Activated naive CD8-positive, alpha-beta T cell treated with anti-CD3 and anti-CD28 coated beads, Interleukin-2, amount 50 U/mL, for 24 hours (primary cell): ENCODE measurements around the gene TMX1.
"Not testable (repeated sequence)": the region's sequence is repeated elsewhere in the genome, so short reads cannot be mapped to it uniquely, and the experiment has no call there.

Source experiments
- ATAC-seq: fragments of 150-1000 bp; cut with Tn5 transposase; one replicate; pipeline ENCODE4 v1.10.0; 2021
- DNase-seq: peaks from one replicate; pipeline ENCODE4 v3.0.0; 2021
- H3K27ac Mint-ChIP-seq: one replicate; pipeline ENCODE4 v1.8.0; 2021; ENCODE audit warnings: mild to moderate bottlenecking, mixed read lengths
- H3K27me3 Mint-ChIP-seq: one replicate; pipeline ENCODE4 v1.8.0; 2021; ENCODE audit warnings: mixed read lengths
- H3K36me3 Mint-ChIP-seq: one replicate; pipeline ENCODE4 v1.8.0; 2021; ENCODE audit warnings: low read depth, mixed read lengths
- H3K4me1 Mint-ChIP-seq: one replicate; pipeline ENCODE4 v1.8.0; 2021; ENCODE audit warnings: mixed read lengths
- H3K4me3 Mint-ChIP-seq: one replicate; pipeline ENCODE4 v1.8.0; 2021; ENCODE audit warnings: mild to moderate bottlenecking, moderate library complexity, mixed read lengths
- H3K9me3 Mint-ChIP-seq: one replicate; pipeline ENCODE4 v1.8.0; 2021; ENCODE audit warnings: mixed read lengths

TMX1 gene

DNA sequence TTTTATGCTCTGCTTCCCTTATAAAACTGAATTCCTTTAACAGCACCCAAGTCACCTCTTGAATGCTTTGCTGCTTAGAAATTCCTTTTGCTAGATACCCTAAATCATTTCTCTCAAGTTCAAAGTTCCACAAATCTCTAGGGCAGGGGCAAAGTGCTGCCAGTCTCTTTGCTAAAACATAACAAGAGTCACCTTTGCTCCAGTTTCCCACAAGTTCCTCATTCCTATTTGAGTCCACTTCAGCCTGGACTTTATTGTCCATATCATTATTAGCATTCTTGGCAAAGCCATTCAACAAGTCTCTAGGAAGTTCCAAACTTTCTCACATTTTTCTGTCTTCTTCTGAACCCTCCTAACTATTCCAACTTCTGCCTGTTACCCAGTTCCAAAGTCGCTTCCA lies 16.6 kb upstream of the TMX1 start:
- not testable (repeated sequence) for DNase-seq, H3K27ac Mint-ChIP-seq, H3K36me3 Mint-ChIP-seq, H3K4me1 Mint-ChIP-seq, ATAC-seq, H3K27me3 Mint-ChIP-seq, H3K9me3 Mint-ChIP-seq, H3K4me3 Mint-ChIP-seq

DNA sequence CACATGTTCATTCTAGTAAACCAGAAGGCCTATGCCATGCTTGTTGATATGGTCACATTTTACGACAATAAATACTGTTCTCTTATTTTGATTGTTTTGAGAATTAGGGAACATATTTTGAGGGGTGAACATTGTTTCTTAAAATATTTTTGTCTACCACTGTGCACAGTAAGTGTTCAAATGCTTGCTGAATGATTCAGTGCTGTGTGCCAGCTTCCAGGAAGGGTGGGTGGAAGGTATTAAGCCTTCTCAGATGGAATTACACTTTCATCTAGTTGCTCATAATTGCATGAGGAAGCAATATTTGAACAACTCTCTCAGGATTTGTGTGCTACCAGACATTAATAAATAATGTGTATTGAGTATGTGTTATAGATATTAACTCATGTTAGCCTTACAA lies 15.5 kb upstream of the TMX1 start:
- no peak for ATAC-seq
- H3K4me1 Mint-ChIP-seq = no peaks in the 10 kb centered on the region
- H3K36me3 Mint-ChIP-seq = no peaks in the 10 kb centered on the region
- DNase-seq = no peak
- H3K27ac Mint-ChIP-seq = no peak overlapping the region
- H3K27me3 Mint-ChIP-seq = no peaks in the 10 kb centered on the region
- H3K9me3 Mint-ChIP-seq = peaks cover 4% of the 10 kb centered on the region
- H3K4me3 Mint-ChIP-seq = no peak overlapping the region

DNA sequence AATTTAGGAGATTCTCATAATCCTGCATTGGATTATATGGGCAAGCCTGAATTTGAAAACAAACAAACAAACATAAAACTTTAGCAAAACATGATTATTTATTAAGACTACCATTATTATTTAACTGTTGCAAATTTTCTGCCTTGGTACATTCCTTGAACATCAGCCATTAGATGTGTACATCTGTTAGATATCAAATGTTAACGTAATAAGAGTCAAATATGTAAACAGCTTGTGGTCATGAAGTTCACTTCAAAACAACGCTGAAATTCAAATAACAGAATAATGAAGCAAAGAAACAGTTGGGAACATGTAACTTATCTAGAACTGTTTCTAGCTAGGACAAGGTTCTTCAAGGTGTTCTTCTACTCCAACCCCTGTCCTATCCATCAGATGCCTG lies 14.3 kb upstream of the TMX1 start:
- H3K36me3 Mint-ChIP-seq = no peaks in the 10 kb centered on the region
- no peak for ATAC-seq
- peaks cover 4% of the 10 kb centered on the region for H3K9me3 Mint-ChIP-seq
- H3K4me1 Mint-ChIP-seq = no peaks in the 10 kb centered on the region
- H3K4me3 Mint-ChIP-seq = no peak overlapping the region
- no peak overlapping the region for H3K27ac Mint-ChIP-seq
- DNase-seq = no peak
- H3K27me3 Mint-ChIP-seq = no peaks in the 10 kb centered on the region

DNA sequence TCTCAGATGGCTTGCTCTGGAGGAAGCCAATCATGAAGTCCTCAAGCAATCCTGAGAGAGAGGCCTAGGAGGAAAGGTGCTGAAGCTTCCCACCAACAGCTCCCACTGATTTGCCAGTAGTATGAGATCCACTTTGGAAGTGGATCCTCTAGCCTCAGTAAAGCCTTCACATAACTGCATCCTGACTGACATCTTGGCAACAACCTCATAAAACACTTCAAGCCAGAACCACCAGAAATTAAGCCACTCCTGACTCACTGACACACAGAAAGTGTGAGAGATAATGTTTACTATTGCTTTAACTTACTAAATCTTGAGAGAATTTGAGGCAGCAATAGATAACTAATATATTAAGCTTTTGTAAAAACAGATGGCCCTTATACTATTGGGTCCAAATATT lies 11.7 kb upstream of the TMX1 start:
- no peaks in the 10 kb centered on the region for H3K9me3 Mint-ChIP-seq

DNA sequence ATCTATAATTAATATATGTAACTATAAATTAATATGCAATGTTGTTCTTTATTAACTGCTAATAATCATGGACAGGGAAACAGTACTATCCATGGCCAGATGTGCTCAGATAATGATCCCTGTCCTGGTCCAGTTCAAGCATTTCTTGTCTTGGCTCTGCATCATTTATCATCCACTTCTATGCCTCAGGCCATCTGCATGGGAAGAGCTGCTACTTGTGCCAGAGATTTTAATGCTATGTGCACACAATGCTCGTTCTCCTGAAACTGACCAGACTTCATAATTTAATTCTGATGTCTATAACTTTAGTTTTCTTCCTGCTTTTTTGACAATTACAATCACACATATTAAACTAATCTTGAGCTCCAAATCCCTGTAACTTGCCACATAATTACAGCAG lies 11.2 kb upstream of the TMX1 start:
- ATAC-seq = no peak
- Mint-ChIP-seq H3K4me3 (no peak overlapping the region), H3K9me3 (no peaks in the 10 kb centered on the region), H3K4me1 (no peaks in the 10 kb centered on the region), H3K27ac (no peak overlapping the region), H3K36me3 (no peaks in the 10 kb centered on the region), H3K27me3 (no peaks in the 10 kb centered on the region)
- DNase-seq = no peak

More for the DNA sequence above, 11.7 kb upstream of the TMX1 start:
- no peaks in the 10 kb centered on the region for H3K36me3 Mint-ChIP-seq
- no peaks in the 10 kb centered on the region for H3K27me3 Mint-ChIP-seq
- no peak overlapping the region for H3K4me3 Mint-ChIP-seq
- ATAC-seq = no peak
- no peak for DNase-seq
- no peaks in the 10 kb centered on the region for H3K4me1 Mint-ChIP-seq
- no peak overlapping the region for H3K27ac Mint-ChIP-seq

DNA sequence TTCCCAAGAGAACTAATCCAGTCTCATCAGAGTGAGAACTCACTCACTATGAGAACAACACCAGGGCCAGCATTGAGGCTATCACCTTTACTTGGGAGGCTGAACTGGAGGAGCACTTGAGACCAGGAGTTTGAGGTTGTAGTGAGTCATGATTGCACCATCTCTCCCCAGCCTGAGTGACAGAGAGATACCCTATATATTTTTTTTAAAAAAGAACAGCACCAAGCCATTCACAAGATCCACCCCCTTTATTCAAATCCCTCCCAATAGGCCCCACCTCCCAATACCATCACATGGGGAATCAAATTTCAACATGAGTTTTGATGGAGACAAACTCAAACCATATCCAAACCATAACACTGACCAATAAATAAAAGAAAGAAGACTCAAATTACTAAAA lies 3.7 kb upstream of the TMX1 start:
- DNase-seq (peak; percentile 14), ATAC-seq (peak; percentile 35)
- H3K36me3 Mint-ChIP-seq = peaks cover under 1% of the 10 kb centered on the region
- no peaks in the 10 kb centered on the region for H3K27me3 Mint-ChIP-seq
- H3K4me1 Mint-ChIP-seq = peaks cover 13% of the 10 kb centered on the region
- H3K4me3 Mint-ChIP-seq = no peak overlapping the region
- H3K27ac Mint-ChIP-seq = no peak overlapping the region
- H3K9me3 Mint-ChIP-seq = no peaks in the 10 kb centered on the region

DNA sequence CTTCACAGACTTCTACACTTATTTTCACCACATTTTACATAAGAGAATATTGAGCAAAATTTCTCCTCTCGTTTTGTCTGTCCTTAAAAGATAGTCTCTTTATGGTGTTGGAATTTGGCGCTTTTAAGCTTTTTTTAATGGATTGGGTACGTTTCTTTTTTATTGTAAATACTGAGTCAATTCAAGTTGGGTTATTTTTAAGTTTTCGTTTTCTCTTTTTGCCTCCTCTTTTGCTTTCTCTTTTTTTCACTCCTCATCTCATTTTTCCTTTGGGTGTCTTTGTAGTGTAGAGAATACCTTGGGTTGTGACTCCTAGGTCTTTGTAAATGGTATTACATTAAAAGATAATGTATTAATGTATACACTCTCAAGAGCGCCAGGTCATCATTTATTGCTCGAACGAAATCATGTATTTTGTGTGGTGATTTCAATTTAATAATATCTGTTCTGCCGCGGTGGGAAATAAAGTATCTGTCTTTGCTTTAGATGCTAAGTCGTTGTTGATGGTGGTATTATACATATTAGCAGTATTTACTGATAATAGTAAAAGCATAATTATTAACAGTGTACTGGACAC lies 845 bp downstream of the TMX1 start:
- Mint-ChIP-seq H3K36me3 (peaks cover 28% of the 10 kb centered on the region), H3K4me1 (peaks cover 45% of the 10 kb centered on the region), H3K9me3 (no peaks in the 10 kb centered on the region), H3K27me3 (no peaks in the 10 kb centered on the region), H3K27ac (no peak overlapping the region), H3K4me3 (no peak overlapping the region)
- ATAC-seq = no peak
- DNase-seq = no peak

DNA sequence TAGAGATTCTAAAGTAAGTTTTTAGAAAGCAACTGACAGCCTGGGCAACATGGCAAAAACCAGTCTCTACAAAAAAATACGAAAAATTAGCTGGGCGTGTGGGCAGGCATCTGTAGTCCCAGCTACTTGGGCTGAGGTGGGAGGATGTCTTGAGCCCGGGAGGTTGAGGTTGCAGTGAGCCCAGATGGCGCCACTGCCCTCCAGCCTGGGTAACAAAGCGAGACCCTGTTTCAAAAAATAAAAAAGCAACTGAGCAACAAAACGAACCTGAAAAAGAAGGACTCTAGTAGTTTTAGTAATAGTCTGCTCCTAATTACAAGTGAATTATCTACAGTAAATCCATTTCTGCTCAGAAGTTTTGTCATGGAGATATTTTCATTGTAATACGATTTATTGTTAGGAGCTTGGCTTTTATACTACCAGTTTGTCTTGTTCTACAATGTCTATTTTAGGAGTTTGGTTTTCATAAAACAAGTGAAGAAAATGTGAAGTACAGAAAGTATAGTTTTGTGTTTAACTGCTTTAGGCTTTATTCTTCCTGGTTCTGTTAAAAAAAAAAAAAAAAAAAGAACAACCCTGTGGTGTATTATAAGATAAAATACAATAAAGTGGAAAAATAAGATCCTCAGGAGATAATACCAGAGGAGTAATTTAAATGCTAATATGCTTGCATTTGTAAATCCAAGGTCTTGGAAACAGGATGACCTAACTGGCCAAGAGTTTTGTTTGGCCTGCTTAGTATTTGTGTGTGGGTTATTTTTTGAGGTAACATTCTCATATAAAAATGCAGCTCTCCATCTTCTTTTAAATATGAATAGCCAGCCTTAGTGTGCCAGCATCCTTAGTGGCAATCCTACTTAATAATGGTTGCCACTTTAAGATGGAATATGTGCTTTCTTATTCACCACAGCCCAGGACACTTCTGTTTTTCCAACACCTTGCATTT lies 2.8 kb downstream of the TMX1 start:
- Mint-ChIP-seq H3K4me1 (peaks cover 43% of the 10 kb centered on the region), H3K27ac (peak overlapping the region; percentile 4), H3K27me3 (no peaks in the 10 kb centered on the region), H3K4me3 (no peak overlapping the region), H3K36me3 (peaks cover 37% of the 10 kb centered on the region), H3K9me3 (no peaks in the 10 kb centered on the region)
- no peak for ATAC-seq
- DNase-seq = no peak

DNA sequence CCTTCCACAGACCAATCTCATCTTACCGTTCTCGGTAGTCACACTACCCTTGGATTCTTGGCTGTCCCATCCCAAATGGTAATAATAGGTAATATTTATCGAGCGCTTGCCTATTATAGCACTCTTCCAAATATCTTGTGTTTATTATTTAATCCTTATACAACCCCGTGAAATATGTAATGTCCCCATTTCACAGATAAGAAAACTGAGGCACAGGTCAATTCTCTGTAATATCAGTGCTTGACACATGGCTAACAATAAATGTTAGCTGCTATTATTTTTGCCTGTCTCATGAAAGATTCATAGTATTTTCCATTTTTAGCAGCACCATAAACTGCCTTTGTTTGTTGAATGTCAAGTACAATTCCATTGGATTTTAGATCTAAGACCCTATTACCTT lies 4.5 kb downstream of the TMX1 start:
- Mint-ChIP-seq H3K4me1 (peaks cover 44% of the 10 kb centered on the region), H3K27ac (no peak overlapping the region), H3K9me3 (no peaks in the 10 kb centered on the region), H3K27me3 (no peaks in the 10 kb centered on the region), H3K4me3 (no peak overlapping the region), H3K36me3 (peaks cover 51% of the 10 kb centered on the region)
- DNase-seq = no peak
- ATAC-seq = no peak

DNA sequence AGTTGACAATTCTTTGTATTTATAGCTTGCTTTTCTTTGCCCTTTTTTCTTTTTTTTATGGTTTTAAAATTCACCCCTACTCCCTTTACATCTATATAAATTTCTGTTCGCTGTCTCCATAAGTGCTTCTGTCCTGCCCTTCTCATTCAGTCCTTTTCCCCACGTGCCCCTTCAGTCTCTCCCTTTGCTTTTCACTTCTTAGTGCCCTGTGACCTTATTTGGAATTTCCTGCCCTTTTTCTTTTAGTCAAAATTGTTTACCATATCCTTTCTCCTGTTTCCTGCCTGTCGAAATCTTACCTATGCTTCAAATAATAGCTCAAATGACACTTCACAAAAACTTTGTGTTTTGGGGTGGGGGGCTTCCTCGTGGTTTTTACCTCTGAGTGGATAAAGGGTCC lies 6.0 kb downstream of the TMX1 start:
- Mint-ChIP-seq H3K36me3 (peaks cover 64% of the 10 kb centered on the region), H3K4me3 (no peak overlapping the region), H3K4me1 (peaks cover 44% of the 10 kb centered on the region), H3K27ac (peak overlapping the region; percentile 1), H3K9me3 (no peaks in the 10 kb centered on the region), H3K27me3 (no peaks in the 10 kb centered on the region)
- no peak for ATAC-seq
- DNase-seq = no peak

DNA sequence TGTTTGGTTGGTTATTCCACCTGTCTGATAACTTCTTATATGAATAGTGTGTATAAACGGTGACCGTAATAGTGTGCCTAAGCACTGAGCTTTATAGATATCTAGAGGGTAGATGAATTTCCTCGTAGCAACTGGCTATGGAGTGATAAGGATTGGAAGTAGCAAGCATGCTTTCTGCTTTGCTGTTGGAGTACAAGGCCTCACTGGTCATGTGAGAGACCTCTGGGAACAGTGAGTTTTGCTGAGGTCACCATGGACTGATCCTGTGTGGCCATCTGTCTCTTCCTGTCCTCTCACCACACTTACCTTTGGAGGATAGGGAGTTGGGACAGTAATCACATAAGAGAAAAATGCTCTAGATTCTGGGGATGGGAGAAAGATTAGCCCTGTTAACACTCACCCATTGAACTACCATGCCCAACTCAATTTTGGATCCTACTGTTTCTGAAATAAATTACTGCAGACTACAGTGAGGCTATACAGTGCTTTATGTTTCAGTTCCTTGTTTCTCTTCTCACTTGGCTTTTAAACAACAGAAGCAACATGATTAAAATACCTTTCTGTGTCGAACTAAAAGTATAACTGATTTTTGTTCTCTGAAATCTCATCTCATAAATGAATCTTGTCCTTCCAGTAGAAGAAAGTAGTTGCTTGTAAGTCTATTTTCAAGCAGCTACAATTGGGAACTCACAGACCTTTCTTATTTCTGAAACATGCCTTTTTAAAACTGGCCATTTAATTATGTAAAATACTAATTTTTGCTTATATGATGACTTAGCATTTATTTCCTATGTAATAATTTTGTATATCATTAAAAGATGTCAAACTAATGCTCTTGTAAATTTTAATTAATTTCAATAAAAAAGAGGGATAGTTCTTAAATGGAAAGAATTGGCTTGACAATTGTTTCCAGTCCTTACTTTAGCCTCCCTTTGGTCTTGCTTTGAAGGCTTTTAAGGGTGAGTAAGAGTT lies 8.3 kb downstream of the TMX1 start:
- no peaks in the 10 kb centered on the region for H3K27me3 Mint-ChIP-seq
- no peaks in the 10 kb centered on the region for H3K9me3 Mint-ChIP-seq
- H3K4me3 Mint-ChIP-seq = no peak overlapping the region
- H3K27ac Mint-ChIP-seq = no peak overlapping the region
- DNase-seq (no peak), ATAC-seq (no peak)
- peaks cover 75% of the 10 kb centered on the region for H3K36me3 Mint-ChIP-seq
- H3K4me1 Mint-ChIP-seq = peaks cover 27% of the 10 kb centered on the region

DNA sequence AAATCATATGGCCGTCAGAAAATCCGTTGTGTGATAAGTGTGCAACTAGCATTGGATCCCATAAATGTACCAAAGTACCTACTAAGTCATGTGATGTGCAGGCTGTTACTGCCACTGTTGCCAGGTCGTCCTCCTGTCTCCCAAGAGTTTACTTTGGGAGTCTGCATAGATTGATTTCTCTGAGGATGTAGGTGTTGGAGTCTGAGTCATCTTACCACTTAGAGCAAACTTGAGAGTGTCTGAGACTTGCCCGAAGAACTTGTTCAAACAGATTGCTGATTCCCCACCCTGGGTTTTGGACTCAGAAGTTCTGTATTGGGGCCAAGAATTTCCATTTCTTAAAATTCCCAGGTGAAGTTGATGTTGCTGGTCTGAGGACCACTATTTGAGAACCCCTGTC lies 11.4 kb downstream of the TMX1 start:
- Mint-ChIP-seq H3K27ac (no peak overlapping the region), H3K4me3 (no peak overlapping the region), H3K36me3 (peaks cover 72% of the 10 kb centered on the region), H3K27me3 (no peaks in the 10 kb centered on the region), H3K4me1 (peaks cover 9% of the 10 kb centered on the region), H3K9me3 (no peaks in the 10 kb centered on the region)
- DNase-seq (no peak), ATAC-seq (no peak)

DNA sequence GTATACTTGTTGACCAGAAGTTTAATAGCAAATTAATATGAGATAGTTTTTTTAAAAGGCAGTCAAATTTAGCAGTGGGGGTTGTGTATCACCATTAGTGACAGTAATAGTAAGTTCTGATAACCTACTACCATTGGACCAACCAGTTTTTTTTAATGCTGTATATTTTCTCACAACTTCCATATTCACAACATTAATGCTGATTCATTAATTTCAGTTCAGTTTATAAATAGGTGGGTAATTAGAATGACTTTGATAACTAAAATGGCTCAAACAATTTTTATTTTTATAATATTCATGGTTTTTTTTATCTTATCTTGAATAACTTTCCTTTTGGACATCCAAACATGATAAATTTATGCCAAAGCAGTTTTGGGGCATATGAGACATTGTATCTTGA lies 13.8 kb downstream of the TMX1 start:
- Mint-ChIP-seq H3K9me3 (peaks cover 6% of the 10 kb centered on the region), H3K4me3 (no peak overlapping the region), H3K4me1 (peaks cover 4% of the 10 kb centered on the region), H3K36me3 (peaks cover 80% of the 10 kb centered on the region), H3K27me3 (no peaks in the 10 kb centered on the region), H3K27ac (no peak overlapping the region)
- no peak for DNase-seq
- ATAC-seq = no peak

DNA sequence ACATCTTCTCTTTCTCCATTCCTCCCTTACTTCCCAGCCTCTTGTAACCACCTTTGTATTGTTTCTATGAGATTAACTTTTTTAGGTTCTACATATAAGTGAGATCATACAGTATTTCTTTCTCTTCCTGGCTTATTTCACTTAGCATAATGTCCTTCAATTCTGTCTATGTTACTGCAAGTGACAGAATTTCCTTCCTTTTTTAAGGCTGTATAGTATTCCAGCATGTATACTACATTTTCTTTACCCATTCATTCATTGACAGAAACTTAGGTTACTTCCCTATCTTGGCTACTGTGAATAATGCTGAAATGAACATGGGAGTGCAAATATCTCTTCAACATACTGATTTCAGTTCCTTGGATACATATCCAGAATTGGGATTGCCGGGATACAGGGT lies 18.2 kb downstream of the TMX1 start:
- Mint-ChIP-seq H3K27me3 (no peaks in the 10 kb centered on the region), H3K4me3 (no peak overlapping the region), H3K27ac (no peak overlapping the region), H3K4me1 (peaks cover 24% of the 10 kb centered on the region), H3K9me3 (peaks cover 12% of the 10 kb centered on the region), H3K36me3 (peaks cover 56% of the 10 kb centered on the region)
- ATAC-seq (no peak), DNase-seq (no peak)
